Measurements from ENCODE around the gene ADIPOR1.
A peak's percentile ranks its signal among the peaks of the same experiment; 100 is the strongest.

The ADIPOR1 gene

GRCh38 chr1:203000217-203000944, 42.3 kb upstream of the ADIPOR1 start:
- peaks cover 38% of the 10 kb centered on the region for H3K27me3 Mint-ChIP-seq (ENCODE audit: low read depth)
- H3K4me3 Mint-ChIP-seq, result no peak overlapping the region
- no peaks in the 10 kb centered on the region for H3K36me3 Mint-ChIP-seq (ENCODE audit: low read depth)
- TF ChIP-seq CTCF (IDR thresholded peaks at IDR 0.05; ENCODE audit: unreplicated experiment in 3 of 3), result no peak
- no peak overlapping the region for H3K27ac Mint-ChIP-seq
- H3K4me1 Mint-ChIP-seq, result no peaks in the 10 kb centered on the region
- H3K9me3 Mint-ChIP-seq, result no peaks in the 10 kb centered on the region

GRCh38 chr1:202998836-202999750, 41.0 kb upstream of the ADIPOR1 start:
- Mint-ChIP-seq H3K4me3 (no peak overlapping the region), H3K27ac (no peak overlapping the region), H3K27me3 (ENCODE audit: low read depth) (peaks cover 50% of the 10 kb centered on the region), H3K36me3 (ENCODE audit: low read depth) (no peaks in the 10 kb centered on the region), H3K4me1 (no peaks in the 10 kb centered on the region), H3K9me3 (no peaks in the 10 kb centered on the region)
- TF ChIP-seq CTCF (IDR thresholded peaks at IDR 0.05; ENCODE audit: unreplicated experiment in 3 of 3), result peak; percentile 77 to 82 (median 79)

GRCh38 chr1:202994756-202995155, 36.6 kb upstream of the ADIPOR1 start:
- H3K4me3 Mint-ChIP-seq, result no peak overlapping the region
- H3K36me3 Mint-ChIP-seq (ENCODE audit: low read depth), result no peaks in the 10 kb centered on the region
- H3K9me3 Mint-ChIP-seq, result no peaks in the 10 kb centered on the region
- H3K27me3 Mint-ChIP-seq (ENCODE audit: low read depth), result peaks cover 75% of the 10 kb centered on the region
- no peaks in the 10 kb centered on the region for H3K4me1 Mint-ChIP-seq
- H3K27ac Mint-ChIP-seq, result no peak overlapping the region
- TF ChIP-seq CTCF (IDR thresholded peaks at IDR 0.05; ENCODE audit: unreplicated experiment in 3 of 3), result no peak

- Mint-ChIP-seq H3K36me3 (ENCODE audit: low read depth) (no peaks in the 10 kb centered on the region), H3K27ac (no peak overlapping the region), H3K27me3 (ENCODE audit: low read depth) (peaks cover 58% of the 10 kb centered on the region), H3K9me3 (no peaks in the 10 kb centered on the region), H3K4me1 (no peaks in the 10 kb centered on the region), H3K4me3 (no peak overlapping the region)
- no peak for TF ChIP-seq CTCF (IDR thresholded peaks at IDR 0.05; ENCODE audit: unreplicated experiment in 3 of 3)
Measured at GRCh38 chr1:202991112-202991511, 33.0 kb upstream of the ADIPOR1 start.

GRCh38 chr1:202989879-202990278, 31.8 kb upstream of the ADIPOR1 start:
- Mint-ChIP-seq H3K36me3 (ENCODE audit: low read depth) (no peaks in the 10 kb centered on the region), H3K4me1 (no peaks in the 10 kb centered on the region), H3K27me3 (ENCODE audit: low read depth) (peaks cover 46% of the 10 kb centered on the region), H3K4me3 (no peak overlapping the region), H3K27ac (no peak overlapping the region), H3K9me3 (no peaks in the 10 kb centered on the region)
- TF ChIP-seq CTCF (IDR thresholded peaks at IDR 0.05; ENCODE audit: unreplicated experiment in 3 of 3), result no peak
